ENCODE results near the gene KIAA1549. TPM values are rescaled to one million over a fixed set of nuclear protein-coding genes. Genes with fewer than 3 reads are reported as not detected.

KIAA1549 gene
- total and polyA plus RNA-seq, 2 of the 8 experiments (the other 6 are each of a cell fraction or from before 2014, with no cell fraction given), result 6.5 to 17.3 TPM

- TF ChIP-seq ATF3 (IDR thresholded peaks at IDR 0.05; ENCODE audit: insufficient read depth, low read depth, low read length) (no peak), RXRA (IDR thresholded peaks at IDR 0.05; ENCODE audit: insufficient read depth, low read depth, low read length) (no peak), PHF8 (conservative IDR thresholded peaks at IDR 0.05; ENCODE audit: low read depth, low read length) (no peak), MAFK (IDR thresholded peaks at IDR 0.05; ENCODE audit: low read depth, low read length) (no peak), USF2 (IDR thresholded peaks at IDR 0.05; ENCODE audit: low read length) (no peak), E2F6 (IDR thresholded peaks at IDR 0.05) (no peak), CEBPB (IDR thresholded peaks at IDR 0.05; ENCODE audit: low read depth, low read length) (no peak)
These were observed 156.0 kb downstream of the KIAA1549 start (continued) for GRCh38 chr7:138825049-138825721.

All from H1 (cell line).